DOHH2 (cell line): Measurements from ENCODE around the gene CALML3.
"Not testable (repeated sequence)": the region's sequence is repeated elsewhere in the genome, so short reads cannot be mapped to it uniquely, and the experiment has no call there.

ENCODE experiments used
- H3F3A ChIP-seq: fragments of 200-600 bp; sonication (generic), shearing (Covaris generic); 2 replicates; pipeline ENCODE4 v1.6.0; 2016; ENCODE audit warnings: antibody characterized with exemption, mild to moderate bottlenecking; ENCODE audit not compliant: control insufficient read depth, insufficient read depth
- H3K27ac ChIP-seq: fragments of 200-600 bp; sonication (generic); 2 replicates; pipeline ENCODE4 v1.5.1; 2014; ENCODE audit warnings: low read depth, mild to moderate bottlenecking, low read length, moderate library complexity
- H3K27me3 ChIP-seq: fragments of 200-600 bp; sonication (generic); 2 replicates; pipeline ENCODE4 v1.6.1; 2014; ENCODE audit warnings: mild to moderate bottlenecking, low read length, mixed read lengths; ENCODE audit not compliant: control insufficient read depth
- H3K36me3 ChIP-seq: fragments of 200-600 bp; sonication (generic); 2 replicates; pipeline ENCODE4 v1.6.1; 2014; ENCODE audit warnings: mild to moderate bottlenecking, low read length, moderate library complexity, mixed read lengths; ENCODE audit not compliant: control insufficient read depth
- H3K4me1 ChIP-seq: fragments of 200-600 bp; sonication (generic); 2 replicates; pipeline ENCODE4 v1.6.1; 2014; ENCODE audit warnings: mild to moderate bottlenecking, low read length, mixed read lengths; ENCODE audit not compliant: control insufficient read depth
- H3K4me2 ChIP-seq: fragments of 200-600 bp; sonication (generic); 2 replicates; pipeline ENCODE4 v1.6.0; 2014; ENCODE audit warnings: mild to moderate bottlenecking, low read length, moderate library complexity
- H3K4me3 ChIP-seq: fragments of 200-600 bp; sonication (generic); 2 replicates; pipeline ENCODE4 v1.5.1; 2014; ENCODE audit warnings: mild to moderate bottlenecking, low read length, mixed read lengths
- H3K79me2 ChIP-seq: fragments of 200-600 bp; sonication (generic); 2 replicates; pipeline ENCODE4 v1.6.1; 2014; ENCODE audit warnings: mild to moderate bottlenecking, low read length, mixed read lengths; ENCODE audit not compliant: control insufficient read depth
- H3K9me2 ChIP-seq: fragments of 200-600 bp; sonication (generic); replicated peaks from 2 replicates; pipeline ENCODE4 v1.6.1; 2014; ENCODE audit warnings: mild to moderate bottlenecking, low read length, mixed read lengths; ENCODE audit not compliant: control insufficient read depth
- H3K9me3 ChIP-seq: fragments of 200-600 bp; sonication (generic); 2 replicates; pipeline ENCODE4 v1.6.1; 2014; ENCODE audit warnings: antibody characterized with exemption, low read length, mixed read lengths; ENCODE audit not compliant: control insufficient read depth, insufficient read depth
- H4K20me1 ChIP-seq: fragments of 200-600 bp; sonication (generic); 2 replicates; pipeline ENCODE4 v1.6.0; 2014; ENCODE audit warnings: low read depth, mild to moderate bottlenecking, antibody characterized with exemption, low read length, moderate library complexity; ENCODE audit not compliant: control insufficient read depth, insufficient read depth
- CTCF ChIP-seq: fragments of 200-600 bp; sonication (generic); IDR thresholded peaks from one replicate; pipeline ENCODE4 v1.5.1; 2014; ENCODE audit warnings: antibody characterized with exemption, mild to moderate bottlenecking, low read depth, low read length; ENCODE audit not compliant: poor library complexity, severe bottlenecking
- EZH2phosphoT487 ChIP-seq: fragments of 200-600 bp; sonication (generic); IDR thresholded peaks from 2 replicates; pipeline ENCODE4 v1.6.1; 2017; ENCODE audit warnings: borderline replicate concordance, mild to moderate bottlenecking, antibody characterized with exemption, low read length, moderate library complexity, mixed read lengths

The CALML3 gene

GRCh38 chr10:5556576-5556975, 31.8 kb downstream of the CALML3 start:
- no peak for TF ChIP-seq EZH2phosphoT487
- no peak for TF ChIP-seq CTCF
- Histone ChIP-seq H3K9me2 (no peaks in the 10 kb centered on the region), H3F3A (no peaks in the 10 kb centered on the region), H3K36me3 (no peaks in the 10 kb centered on the region), H3K27me3 (no peaks in the 10 kb centered on the region), H3K27ac (no peak overlapping the region), H3K9me3 (no peaks in the 10 kb centered on the region), H3K4me2 (no peak overlapping the region), H3K4me1 (no peaks in the 10 kb centered on the region), H4K20me1 (no peaks in the 10 kb centered on the region), H3K79me2 (no peaks in the 10 kb centered on the region), H3K4me3 (no peak overlapping the region)

- H3K79me2 ChIP-seq: no peaks in the 10 kb centered on the region
- no peaks in the 10 kb centered on the region for H3F3A ChIP-seq
- H3K9me3 ChIP-seq: no peaks in the 10 kb centered on the region
- no peaks in the 10 kb centered on the region for H3K4me1 ChIP-seq
- no peak overlapping the region for H3K4me3 ChIP-seq
- H3K27ac ChIP-seq: no peak overlapping the region
- H3K9me2 ChIP-seq: no peaks in the 10 kb centered on the region
- no peaks in the 10 kb centered on the region for H3K27me3 ChIP-seq
- no peak overlapping the region for H3K4me2 ChIP-seq
- TF ChIP-seq CTCF (no peak), EZH2phosphoT487 (no peak)
- no peaks in the 10 kb centered on the region for H3K36me3 ChIP-seq
- no peaks in the 10 kb centered on the region for H4K20me1 ChIP-seq
These were observed 32.4 kb downstream of the CALML3 start for GRCh38 chr10:5557040-5557721.

GRCh38 chr10:5557799-5558771, 33.3 kb downstream of the CALML3 start:
- no peaks in the 10 kb centered on the region for H3K36me3 ChIP-seq
- H3K4me2 ChIP-seq: no peak overlapping the region
- H4K20me1 ChIP-seq: no peaks in the 10 kb centered on the region
- H3K9me3 ChIP-seq: no peaks in the 10 kb centered on the region
- no peak overlapping the region for H3K4me3 ChIP-seq
- no peaks in the 10 kb centered on the region for H3K9me2 ChIP-seq
- no peaks in the 10 kb centered on the region for H3K4me1 ChIP-seq
- TF ChIP-seq EZH2phosphoT487: no peak
- TF ChIP-seq CTCF: no peak
- no peaks in the 10 kb centered on the region for H3K79me2 ChIP-seq
- H3K27ac ChIP-seq: no peak overlapping the region
- H3K27me3 ChIP-seq: peaks cover 2% of the 10 kb centered on the region; the same call in 1 of the 2 replicates
- H3F3A ChIP-seq: no peaks in the 10 kb centered on the region

DNA sequence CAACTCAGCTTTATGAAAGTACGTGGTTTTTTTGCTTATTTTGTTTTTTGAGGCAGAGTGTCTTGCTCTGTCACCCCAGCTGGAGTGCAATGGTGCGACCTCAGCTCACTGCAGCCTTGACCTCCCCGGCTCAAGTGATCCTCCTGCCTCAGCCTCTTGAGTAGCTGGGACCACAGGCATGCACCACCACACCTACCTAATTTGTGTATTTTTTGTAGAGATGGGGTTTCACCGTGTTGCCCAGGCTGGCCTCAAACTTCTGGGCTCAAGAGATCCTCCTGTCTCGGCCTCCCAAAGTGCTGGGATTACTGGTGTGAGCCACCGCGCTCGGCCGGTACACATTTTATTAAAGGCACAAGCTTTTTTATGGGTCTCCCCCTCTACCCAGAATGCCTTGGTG, 34.3 kb downstream of the CALML3 start:
- H3K4me1 ChIP-seq, H3K36me3 ChIP-seq, H3K79me2 ChIP-seq, H3K27ac ChIP-seq, H4K20me1 ChIP-seq, H3K4me2 ChIP-seq, H3K4me3 ChIP-seq, H3K27me3 ChIP-seq, H3K9me3 ChIP-seq, H3K9me2 ChIP-seq, H3F3A ChIP-seq: not testable (repeated sequence)
